Ishikawa (cell line): Measurements from ENCODE around the gene BAMBI.

Source experiments
- CEBPB ChIP-seq: IDR thresholded peaks from 2 replicates; pipeline ENCODE4 v1.6.1; 2012
- CREB1 ChIP-seq: IDR thresholded peaks from 2 replicates; pipeline ENCODE4 v1.6.1; 2012; ENCODE audit warnings: low read depth
- EGR1 ChIP-seq: IDR thresholded peaks from 2 replicates; pipeline ENCODE4 v1.6.1; 2012
- EP300 ChIP-seq: IDR thresholded peaks from 2 replicates; pipeline ENCODE4 v1.6.1; 2012; ENCODE audit warnings: borderline replicate concordance
- FOXM1 ChIP-seq: IDR thresholded peaks from 2 replicates; pipeline ENCODE4 v1.6.1; 2012; ENCODE audit warnings: low read depth, borderline replicate concordance
- RAD21 ChIP-seq: IDR thresholded peaks from 2 replicates; pipeline ENCODE4 v1.6.1; 2012; ENCODE audit warnings: low read depth
- REST ChIP-seq: IDR thresholded peaks from 2 replicates; pipeline ENCODE4 v1.6.1; 2012; ENCODE audit warnings: low read depth, mild to moderate bottlenecking
- TAF1 ChIP-seq: IDR thresholded peaks from 2 replicates; pipeline ENCODE4 v1.6.1; 2012; ENCODE audit warnings: low read depth, mild to moderate bottlenecking
- YY1 ChIP-seq: IDR thresholded peaks from 2 replicates; pipeline ENCODE4 v1.6.1; 2012; ENCODE audit warnings: low read depth
- ZBTB7A ChIP-seq: IDR thresholded peaks from 2 replicates; pipeline ENCODE4 v1.6.1; 2012; ENCODE audit warnings: low read depth
- TF ChIP-seq, protein P1 (sequence below): IDR thresholded peaks from 2 replicates; pipeline ENCODE4 v1.6.1; 2012
- TF ChIP-seq, protein P2 (sequence below): IDR thresholded peaks from 2 replicates; pipeline ENCODE4 v1.6.1; 2012

DNA sequence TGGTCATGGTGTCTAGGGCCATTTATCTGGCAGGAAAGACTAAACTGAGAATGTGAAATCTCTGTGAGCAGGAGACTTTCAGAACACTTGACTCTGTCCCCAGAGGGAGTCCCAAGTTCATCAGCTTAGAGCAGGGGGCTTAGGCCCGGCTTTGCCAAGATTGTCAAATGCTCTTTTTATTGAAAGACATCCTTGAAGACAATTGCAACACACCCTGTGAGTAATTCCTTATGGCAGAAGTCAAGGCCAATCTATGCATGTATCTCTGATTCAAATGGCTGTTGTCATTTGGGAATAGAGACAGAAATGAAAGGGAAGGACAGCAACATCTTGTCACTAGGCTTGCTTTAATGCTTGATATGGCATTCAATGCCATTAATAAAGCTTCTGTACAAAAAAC is 33.7 kb downstream of the BAMBI start:
- TF ChIP-seq EGR1 = no peak
- TF ChIP-seq YY1 = no peak
- TF ChIP-seq, protein P1, sequence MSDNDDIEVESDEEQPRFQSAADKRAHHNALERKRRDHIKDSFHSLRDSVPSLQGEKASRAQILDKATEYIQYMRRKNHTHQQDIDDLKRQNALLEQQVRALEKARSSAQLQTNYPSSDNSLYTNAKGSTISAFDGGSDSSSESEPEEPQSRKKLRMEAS = no peak
- no peak for TF ChIP-seq CEBPB
- TF ChIP-seq, protein P2, sequence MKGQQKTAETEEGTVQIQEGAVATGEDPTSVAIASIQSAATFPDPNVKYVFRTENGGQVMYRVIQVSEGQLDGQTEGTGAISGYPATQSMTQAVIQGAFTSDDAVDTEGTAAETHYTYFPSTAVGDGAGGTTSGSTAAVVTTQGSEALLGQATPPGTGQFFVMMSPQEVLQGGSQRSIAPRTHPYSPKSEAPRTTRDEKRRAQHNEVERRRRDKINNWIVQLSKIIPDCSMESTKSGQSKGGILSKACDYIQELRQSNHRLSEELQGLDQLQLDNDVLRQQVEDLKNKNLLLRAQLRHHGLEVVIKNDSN = no peak
- no peak for TF ChIP-seq FOXM1
- no peak for TF ChIP-seq REST
- TF ChIP-seq CREB1 = no peak
- no peak for TF ChIP-seq ZBTB7A
- no peak for TF ChIP-seq EP300
- no peak for TF ChIP-seq RAD21
- TF ChIP-seq TAF1 = no peak
